GM12875 (cell line): Measurements from ENCODE around the gene NTN4.
A peak's percentile ranks its signal among the peaks of the same experiment; 100 is the strongest.
"Not testable (repeated sequence)": the region's sequence is repeated elsewhere in the genome, so short reads cannot be mapped to it uniquely, and the experiment has no call there.

Experiments used
- H3K4me3 ChIP-seq: one replicate; pipeline ENCODE4 v1.5.1; 2011; ENCODE audit warnings: low read depth, low read length, control low read depth
- CTCF ChIP-seq: IDR thresholded peaks from 2 replicates; pipeline ENCODE4 v1.5.1; 2011; ENCODE audit warnings: low read depth, mild to moderate bottlenecking, control low read depth, inconsistent platforms, low read length, moderate library complexity, borderline replicate concordance; ENCODE audit not compliant: insufficient read depth

Gene NTN4

GRCh38 chr12:95830335-95831089 is 39.9 kb upstream of the NTN4 start:
- TF ChIP-seq CTCF, result no peak
- no peak overlapping the region for H3K4me3 ChIP-seq

GRCh38 chr12:95829395-95829794 is 38.8 kb upstream of the NTN4 start:
- no peak overlapping the region for H3K4me3 ChIP-seq
- TF ChIP-seq CTCF, result no peak

GRCh38 chr12:95820096-95820703 is 29.6 kb upstream of the NTN4 start:
- no peak for TF ChIP-seq CTCF
- H3K4me3 ChIP-seq, result no peak overlapping the region

GRCh38 chr12:95815632-95816212 is 25.2 kb upstream of the NTN4 start:
- H3K4me3 ChIP-seq, result no peak overlapping the region
- TF ChIP-seq CTCF, result peak; percentile 23; the same call in 1 of the 2 replicates

- not testable (repeated sequence) for H3K4me3 ChIP-seq
Measured at GRCh38 chr12:95812155-95812554, 21.6 kb upstream of the NTN4 start.

GRCh38 chr12:95810411-95810810 is 19.8 kb upstream of the NTN4 start:
- TF ChIP-seq CTCF, result no peak

GRCh38 chr12:95809000-95809680 is 18.6 kb upstream of the NTN4 start:
- TF ChIP-seq CTCF, result no peak

More at GRCh38 chr12:95810411-95810810, 19.8 kb upstream of the NTN4 start:
- no peak overlapping the region for H3K4me3 ChIP-seq

More at GRCh38 chr12:95809000-95809680, 18.6 kb upstream of the NTN4 start:
- H3K4me3 ChIP-seq, result no peak overlapping the region
